WI38 (cell line): ENCODE measurements around the gene TNRC6B.
A peak's percentile ranks its signal among the peaks of the same experiment; 100 is the strongest.

Source experiments
- H3K4me3 ChIP-seq: 2 replicates; pipeline ENCODE4 v1.5.1; 2011; ENCODE audit warnings: low read depth, mild to moderate bottlenecking, control low read depth, low read length
- CTCF ChIP-seq: IDR thresholded peaks from 2 replicates; pipeline ENCODE4 v1.5.1; 2012; ENCODE audit warnings: low read depth, mild to moderate bottlenecking, control low read depth, low read length

Gene TNRC6B

DNA sequence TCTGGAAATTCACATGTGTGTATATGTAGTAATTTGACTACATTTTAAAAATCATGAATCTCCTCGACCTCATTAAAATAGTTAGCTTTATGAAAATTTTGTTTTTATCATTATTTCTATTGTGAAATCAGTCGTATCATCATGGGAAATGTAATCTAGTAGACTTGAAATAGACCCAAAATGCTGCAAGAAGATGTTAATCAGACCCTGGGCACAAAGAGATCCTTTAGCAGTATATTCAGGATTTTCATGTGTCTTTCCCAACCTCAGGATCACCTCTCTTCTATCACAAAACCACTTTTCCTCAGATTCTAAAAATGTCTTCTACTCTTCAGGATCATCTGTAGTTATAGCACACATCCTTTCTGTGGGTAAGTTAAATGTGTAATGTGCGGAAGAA lies 93.7 kb downstream of the TNRC6B start:
- H3K4me3 ChIP-seq: no peak overlapping the region
- TF ChIP-seq CTCF: no peak

- no peak for TF ChIP-seq CTCF
- no peak overlapping the region for H3K4me3 ChIP-seq
Measured at GRCh38 chr22:40273319-40273718, 95.6 kb downstream of the TNRC6B start.

DNA sequence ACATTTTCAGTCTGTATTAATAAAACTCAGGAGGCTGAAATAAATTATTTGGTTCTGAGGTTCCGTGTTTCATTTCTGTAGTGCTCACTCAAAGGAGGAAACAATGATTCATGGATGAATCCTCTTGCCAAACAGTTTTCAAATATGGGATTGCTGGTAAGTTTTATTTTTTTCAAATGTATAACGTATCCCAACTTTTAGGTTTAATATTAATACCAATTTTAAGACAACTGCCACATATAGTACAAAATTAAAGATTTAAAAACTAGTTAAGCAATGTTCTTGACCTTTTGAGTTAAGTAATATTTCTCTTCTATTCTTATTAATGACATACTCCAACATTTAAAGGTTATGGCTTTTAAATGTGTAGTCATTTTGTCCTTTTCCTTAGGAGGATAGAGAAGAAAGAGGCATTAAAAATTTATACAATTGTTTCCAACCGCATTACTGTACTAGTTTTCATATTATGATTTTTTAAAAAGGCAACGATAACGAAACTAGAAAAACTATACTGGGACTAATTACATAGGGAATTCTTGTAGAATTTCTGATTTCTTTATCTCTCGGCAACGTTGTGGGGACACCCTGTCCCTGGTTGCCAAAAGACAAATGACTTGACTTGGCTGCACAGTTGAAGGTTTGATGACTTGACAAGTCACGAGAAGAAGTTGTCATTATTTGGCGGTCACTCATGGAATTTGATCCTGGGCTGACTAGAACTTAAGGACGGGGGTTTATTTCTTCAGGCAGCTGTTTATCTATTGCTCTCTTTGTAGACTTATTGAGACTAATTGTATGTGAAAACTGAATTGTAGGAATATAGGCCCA lies 99.5 kb downstream of the TNRC6B start:
- H3K4me3 ChIP-seq: peak overlapping the region; percentile 55
- no peak for TF ChIP-seq CTCF

DNA sequence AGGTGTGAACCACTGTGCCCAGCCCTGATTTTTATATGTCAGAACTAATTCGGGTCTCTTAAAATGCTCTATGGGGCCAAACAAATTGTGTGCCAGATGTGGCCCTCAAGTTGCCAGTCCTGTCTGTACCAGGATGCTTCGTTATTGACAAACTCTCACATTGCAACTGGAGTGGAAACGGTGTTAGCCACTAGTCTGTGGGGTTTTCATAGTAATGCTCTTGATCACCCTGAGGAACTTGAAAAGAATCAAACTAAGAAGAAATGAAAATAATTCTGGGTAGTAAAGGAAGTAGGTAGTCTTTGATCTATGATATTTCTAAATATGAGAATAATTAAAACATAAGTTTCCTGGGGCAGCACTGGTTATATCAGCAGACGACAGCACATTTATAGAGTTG lies 101.3 kb downstream of the TNRC6B start:
- no peak overlapping the region for H3K4me3 ChIP-seq
- TF ChIP-seq CTCF: no peak

- no peak for TF ChIP-seq CTCF
- H3K4me3 ChIP-seq: no peak overlapping the region
Measured at GRCh38 chr22:40281717-40282116, 104.0 kb downstream of the TNRC6B start.

- H3K4me3 ChIP-seq: no peak overlapping the region
- TF ChIP-seq CTCF: no peak
Measured at GRCh38 chr22:40285513-40285912, 107.8 kb downstream of the TNRC6B start.

- H3K4me3 ChIP-seq: no peak overlapping the region
- TF ChIP-seq CTCF: no peak
Measured at GRCh38 chr22:40289991-40290459, 112.3 kb downstream of the TNRC6B start.
